ENCODE data around the gene CACNA1C.

CACNA1C gene

DNA sequence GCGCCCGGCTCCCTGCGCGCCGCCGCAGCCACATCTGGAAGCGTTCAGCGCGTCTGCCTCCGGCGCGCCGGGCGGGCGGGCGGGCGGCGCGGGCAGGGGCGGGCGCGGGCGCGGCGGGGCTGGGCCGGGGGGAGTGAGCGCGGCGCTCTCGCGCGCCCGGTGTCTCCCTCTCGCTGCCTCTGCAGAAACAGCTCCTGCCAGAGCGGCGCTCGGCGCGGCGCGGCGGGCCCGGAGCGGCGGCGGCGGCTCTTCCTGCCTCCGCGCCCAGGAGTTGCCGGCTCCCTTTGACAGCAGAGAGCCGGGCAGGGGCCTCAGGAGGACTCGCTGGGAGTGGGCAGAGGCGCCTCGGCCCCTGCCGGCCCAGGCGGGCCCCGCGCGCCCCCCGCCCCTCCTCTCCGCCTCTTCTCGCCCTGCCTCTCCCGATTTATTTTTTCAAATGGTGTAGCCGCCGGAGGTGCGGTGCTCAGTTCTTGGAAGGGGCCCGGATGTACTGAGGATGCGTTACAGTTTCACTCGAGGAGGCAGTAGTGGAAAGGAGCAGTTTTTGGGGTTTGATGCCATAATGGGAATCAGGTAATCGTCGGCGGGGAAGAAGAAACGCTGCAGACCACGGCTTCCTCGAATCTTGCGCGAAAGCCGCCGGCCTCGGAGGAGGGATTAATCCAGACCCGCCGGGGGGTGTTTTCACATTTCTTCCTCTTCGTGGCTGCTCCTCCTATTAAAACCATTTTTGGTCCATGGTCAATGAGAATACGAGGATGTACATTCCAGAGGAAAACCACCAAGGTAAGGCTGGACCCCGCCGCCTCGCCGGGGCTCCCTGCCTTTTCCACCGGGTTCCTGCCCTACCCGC, at the start of gene CACNA1C:
TSS of gene CACNA1C (plus strand) at position 162 of the 853 bp plus-strand sequence. CDS start at position 738, 576 bp downstream.
- DNase-seq (ENCODE audit: low read depth), result no peak

DNA sequence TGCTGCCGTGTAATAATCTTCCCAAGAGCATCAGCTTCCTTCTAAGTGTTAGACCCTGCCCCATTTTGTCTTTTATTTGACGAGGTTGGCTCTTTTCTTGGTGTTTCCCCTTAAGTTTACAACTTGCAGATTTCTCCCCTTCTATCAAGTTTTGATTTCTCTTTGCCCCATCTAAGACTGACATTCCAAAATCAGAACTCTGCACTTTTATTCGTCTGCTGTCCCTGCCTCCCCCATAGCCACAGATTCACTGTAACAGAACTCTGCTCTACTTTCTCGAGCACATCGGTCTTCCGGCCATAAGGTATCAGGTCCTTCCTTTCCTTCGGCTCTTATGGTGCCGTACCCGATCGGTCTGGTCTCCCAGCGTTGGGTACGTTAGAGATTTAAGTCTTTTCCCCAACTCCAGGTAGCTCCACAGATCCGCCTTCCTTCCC, 49.1 kb upstream of the CACNA1C start:
- DNase-seq (ENCODE audit: low read depth), result no peak

DNA sequence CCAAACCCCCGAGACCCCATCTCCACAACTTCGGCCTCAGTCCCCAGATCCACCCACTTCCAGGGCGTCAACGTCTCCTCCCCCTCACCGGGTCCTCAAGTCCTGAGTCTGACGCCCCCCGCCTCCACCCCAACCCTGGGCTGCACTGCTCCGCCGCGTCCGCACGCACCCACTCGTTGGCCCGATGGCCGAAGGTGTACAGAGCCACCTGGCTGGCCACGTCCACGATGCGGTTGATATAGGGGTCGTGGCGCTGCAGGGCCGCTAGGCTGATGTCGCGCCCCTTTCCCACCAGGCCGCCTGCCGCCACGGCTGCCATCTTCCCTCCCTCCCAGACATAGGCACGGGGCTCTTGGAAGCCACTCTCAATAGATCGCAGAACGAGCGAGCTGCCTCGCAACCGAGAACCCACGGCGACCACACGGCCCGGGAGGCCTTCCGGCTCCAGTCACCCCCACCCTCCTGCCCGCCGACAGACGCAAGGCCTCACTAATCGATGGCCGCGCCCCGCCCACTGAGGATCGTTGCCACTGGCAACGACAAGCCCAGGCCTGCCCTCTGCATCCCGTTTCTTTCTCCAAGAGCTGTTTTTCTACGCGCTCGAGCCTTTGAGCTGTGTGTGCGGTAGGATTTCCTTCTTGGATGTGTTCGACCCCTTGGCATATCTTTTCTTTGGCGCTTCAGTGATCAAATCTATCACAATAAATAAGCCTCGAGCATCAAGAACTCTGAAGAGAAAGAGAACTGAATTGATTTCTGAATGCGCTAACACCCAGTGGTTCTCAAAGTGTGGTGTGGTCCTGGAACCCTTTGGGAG, 48.5 kb upstream of the CACNA1C start, which contains the start of gene DCP1B:
TSS of gene DCP1B (minus strand) at position 345 of the 817 bp plus-strand sequence. CDS start at position 319, 26 bp downstream.
- DNase-seq (ENCODE audit: low read depth), result peak; percentile 86

DNA sequence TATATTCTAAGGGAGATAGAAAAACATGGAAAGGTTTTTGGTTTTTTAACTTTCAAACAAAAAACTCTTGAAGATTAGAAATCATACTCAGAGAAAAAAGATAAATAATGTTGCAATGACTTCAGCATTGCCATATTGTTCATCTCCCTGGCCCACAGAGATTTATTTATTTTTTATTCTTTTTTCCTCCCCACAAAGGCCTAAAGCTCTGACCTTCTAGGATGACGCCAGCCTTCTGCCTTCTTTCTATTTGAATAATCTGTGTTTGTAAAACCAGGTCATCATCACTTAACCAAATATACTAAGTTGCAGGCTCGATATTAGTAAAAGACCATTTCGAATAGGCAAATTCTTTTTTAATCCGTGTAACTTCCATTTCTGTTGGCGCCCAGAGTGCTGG, 44.1 kb upstream of the CACNA1C start:
- no peak for DNase-seq (ENCODE audit: low read depth)

DNA sequence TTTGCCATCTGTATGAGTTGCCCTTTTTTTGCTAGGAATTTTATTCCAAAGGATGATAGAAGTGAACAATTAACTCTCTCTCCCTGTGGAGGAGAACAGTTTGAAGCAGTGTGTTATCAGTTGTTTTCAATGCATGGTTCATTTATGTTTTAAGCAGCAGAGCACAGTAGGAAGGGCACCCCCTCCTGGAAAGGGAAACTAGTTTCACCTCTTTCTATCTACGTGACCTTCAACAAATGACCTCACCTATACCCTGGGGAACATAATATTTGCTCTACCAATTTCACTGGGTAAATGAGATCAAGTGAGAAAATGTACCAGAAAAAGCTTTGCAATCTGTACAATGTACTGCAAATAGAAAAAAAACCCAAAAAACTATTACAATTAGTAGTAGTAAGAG, 43.2 kb upstream of the CACNA1C start:
- no peak for DNase-seq (ENCODE audit: low read depth)

DNA sequence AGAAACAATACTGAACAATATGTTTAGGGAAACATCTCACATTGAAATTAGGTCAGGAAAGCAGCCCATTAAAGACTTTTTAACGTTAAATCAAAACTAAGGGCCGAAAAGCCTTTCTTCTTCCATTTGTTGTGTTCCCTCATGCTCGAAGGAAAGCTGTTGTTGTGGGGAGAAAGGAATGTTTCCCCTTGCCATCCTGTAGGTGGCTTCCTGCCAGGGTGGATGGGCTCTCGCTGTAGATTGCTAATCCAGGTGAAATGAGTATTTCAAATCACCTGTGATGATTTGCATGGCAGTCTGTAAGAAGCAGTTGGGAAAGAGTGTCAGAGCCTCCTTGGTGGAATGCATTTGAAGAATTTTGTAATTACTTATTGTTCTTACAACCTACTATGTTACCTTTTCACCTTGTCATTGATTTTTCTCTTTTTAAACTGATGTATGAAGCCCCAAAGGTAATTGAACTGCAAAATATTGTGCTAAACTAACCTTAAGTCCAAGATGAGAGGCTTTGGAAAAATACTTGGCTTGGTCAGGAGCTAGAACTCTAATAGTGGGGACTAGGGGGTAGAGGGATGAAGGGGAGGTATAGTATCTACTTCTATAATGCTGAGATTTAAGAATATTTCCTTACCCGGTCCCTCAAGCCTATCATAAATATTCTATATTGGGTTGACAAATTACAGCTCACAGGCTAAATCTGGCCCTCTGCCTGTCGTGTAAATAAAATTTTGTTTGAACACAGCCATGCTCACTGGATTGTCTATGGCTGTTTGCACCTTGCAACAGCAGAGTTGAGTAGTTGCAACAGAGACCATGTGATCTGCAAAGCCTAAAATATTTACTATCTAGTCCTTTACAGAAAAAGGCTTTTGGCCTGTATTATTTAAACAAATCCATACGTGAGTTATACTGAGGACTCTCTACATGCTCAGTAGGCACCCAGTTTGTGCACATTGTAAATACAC, 40.9 kb upstream of the CACNA1C start:
- DNase-seq (ENCODE audit: low read depth), result no peak

DNA sequence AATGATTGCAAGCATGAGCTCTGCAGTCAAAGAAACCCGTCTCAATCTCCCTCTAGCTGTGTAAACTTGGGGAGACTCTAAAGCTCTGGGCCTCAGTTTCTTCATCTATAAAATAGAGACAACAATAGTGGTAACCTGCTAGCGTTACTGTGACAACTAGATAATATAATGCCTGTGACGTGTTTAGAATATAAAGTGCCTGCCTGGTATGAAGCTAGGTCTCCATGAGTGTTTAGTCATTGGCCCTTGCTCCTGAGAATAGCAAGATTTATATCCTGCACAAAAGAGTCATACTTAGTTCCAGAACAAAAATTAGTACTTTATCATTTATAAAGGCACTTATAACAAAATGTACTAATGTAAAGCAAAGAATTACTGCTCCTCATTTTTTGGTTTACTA, 39.7 kb upstream of the CACNA1C start:
- DNase-seq (ENCODE audit: low read depth), result no peak

DNA sequence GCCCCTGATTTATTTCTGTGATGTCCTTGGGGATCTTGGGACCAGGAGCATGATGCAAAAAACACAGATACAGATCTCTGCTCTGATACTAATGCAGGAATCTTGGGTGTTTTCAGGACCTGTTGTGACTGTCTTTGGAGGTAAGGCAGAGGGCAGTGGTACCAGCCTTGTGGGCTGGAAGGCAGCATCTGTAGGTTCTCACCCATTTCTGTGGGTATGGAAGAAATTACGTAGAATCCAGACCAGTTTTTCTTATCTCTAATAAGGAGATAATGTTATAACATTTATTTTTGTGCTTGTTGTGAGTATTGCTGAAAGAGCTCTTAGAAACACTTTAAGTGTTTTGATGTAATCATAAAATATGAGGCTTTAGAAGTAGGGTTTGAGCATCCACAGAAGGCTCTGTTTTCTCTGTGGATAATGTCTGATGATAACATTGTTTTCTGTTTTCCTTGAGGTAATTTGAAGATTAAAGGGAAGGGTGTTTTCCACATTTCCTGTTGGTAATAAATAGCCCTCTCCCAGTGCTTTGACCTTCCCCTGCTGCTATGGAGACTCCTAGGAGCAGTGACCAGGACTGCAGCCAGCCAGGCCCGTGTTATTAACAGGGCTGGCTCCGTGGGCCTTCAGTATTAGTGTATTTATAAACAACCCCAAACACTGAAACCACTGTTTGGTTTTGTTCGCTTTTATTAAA, 39.1 kb upstream of the CACNA1C start:
- DNase-seq (ENCODE audit: low read depth), result no peak

DNA sequence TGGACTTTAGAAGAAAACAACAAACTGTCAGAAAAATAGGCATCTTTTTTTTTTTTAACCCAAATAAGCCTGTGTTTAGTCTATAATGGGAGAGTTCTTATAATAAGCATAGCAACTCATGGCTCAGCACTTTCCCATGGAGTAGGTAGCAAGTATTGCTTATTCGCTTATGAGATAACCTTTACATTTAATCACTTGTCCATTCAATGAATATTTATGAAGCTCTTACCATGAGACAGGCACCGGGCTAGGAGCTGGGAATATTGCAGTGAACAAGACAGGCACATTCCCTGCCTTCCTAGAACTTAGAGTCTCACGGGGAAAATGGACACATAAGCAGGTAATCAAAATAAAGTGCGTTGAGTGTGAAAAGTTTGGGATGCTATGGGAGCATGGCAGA, 38.6 kb upstream of the CACNA1C start:
- DNase-seq (ENCODE audit: low read depth), result no peak

DNA sequence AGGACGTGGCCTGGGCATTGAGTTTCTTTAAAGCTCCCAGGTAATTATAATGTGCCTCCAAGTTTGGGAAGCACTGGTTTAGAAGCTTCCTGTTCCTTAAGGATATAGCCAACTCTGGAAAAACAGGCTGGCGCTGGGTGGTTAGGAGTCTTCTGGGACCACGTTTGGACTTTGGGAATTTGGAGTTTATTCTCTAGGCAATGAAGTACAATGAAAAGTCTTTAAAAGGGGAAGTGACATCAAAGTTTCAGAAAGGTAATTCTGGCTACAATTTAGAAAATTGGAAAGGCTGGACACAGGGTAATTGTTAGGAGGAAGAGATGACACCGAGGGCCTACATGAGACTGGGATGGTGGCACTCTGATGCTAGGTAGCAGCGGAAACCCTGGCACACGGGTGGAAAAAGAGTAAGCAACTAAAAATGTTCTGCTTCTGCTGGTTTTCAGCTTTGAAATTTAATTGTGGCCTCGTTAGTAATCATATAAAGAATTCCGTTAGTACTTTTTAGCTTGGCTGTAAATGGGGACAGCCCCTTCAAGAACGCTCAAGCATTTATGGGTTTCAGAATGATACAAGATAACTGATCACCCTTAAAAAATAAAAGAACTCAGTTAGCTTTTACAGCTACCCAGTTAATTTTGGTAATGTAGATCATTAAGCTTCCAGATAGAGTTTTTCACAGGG, 35.8 kb upstream of the CACNA1C start:
- DNase-seq (ENCODE audit: low read depth), result no peak

DNA sequence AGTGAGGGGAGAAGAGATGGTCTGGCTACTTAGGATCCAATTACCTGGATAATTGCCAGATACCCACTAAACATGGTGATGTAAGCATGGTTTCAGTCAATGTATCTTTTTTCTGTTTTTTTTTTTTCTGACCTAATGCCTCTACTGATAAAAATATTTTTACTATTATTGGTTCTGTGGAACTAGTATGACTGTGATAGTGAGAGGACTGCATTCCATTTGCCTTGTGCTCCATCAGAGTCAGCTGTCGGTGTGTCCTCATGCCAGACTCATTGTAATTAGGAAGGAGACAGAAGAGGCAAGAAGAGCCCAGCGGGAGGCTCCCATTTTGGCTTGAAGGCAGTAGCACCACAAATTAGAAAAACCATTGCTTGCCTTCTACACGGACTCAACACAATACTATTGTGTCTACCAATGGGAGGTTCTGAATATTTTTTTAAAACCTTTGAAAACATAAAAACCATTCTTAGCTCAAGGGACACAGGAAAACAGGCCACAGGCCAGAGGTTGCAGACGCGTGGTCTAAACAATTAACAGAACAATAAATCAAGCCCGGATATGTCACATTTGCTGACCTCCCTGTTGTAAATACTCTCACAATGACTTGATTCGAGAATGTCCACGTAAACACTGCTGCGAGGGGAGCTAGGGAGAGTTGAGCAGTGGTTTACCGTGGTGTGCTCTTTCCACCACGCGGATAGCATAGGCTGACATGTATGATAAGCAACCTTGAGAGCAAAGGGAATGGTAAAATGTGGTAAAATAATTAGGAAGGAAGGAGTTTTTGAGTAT, 35.0 kb upstream of the CACNA1C start:
- no peak for DNase-seq (ENCODE audit: low read depth)

DNA sequence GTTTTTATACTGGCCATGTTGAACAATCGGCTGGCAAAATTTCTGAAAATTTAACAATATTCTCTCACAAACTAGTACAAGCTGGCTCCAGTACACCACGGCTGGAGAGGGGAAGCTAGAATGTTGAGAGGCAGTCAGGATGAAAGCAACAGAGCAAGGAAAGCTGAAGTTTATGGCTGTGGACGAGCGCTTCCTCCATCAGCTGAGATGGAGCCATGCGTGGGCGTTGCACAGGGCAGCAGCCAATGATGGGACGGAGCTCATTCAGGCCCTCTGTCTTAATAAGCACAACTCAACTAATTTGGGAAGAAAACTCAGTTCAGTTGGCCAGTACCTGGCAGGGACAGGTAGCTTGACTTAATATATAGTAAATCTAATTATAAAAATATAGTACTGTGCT, 34.4 kb upstream of the CACNA1C start:
- no peak for DNase-seq (ENCODE audit: low read depth)

DNA sequence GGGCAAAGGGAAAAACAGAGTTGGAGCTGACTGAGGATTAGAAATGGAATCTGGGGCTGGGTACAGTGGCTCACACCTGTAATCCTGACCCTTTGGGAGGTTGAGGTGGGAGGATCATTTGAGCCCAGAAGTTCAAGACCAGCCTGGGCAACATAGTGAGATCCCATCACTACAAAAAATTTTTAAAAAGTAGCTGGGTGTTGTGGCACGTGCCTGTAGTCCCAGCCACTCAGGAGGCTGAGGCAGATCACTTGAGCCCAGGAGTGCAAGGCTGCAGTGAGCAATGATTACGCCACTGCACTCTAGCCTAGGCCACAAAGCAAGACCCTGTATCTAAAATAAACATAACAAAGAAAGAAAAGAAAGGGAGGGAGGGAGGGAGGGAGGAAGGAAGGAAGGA, 33.7 kb upstream of the CACNA1C start:
- no peak for DNase-seq (ENCODE audit: low read depth)

DNA sequence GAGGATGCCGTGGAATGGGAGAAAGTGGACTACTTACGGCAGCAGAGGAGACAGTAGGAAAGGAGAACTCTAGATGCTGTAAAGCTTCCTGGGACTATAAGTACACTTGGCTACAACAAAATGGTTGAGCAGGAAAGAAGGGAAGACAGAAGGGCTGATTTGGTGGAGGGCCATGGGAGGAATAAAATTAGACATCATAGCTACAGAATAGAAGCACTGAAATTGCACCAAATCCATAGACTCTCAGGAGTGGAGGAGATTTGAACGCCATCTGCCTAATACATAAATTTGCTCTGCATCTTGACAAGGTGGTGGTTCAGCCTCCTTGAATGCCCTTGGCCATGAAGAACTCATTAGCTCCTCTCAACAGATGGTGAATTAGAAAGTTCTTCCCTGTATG, 32.3 kb upstream of the CACNA1C start:
- no peak for DNase-seq (ENCODE audit: low read depth)

DNA sequence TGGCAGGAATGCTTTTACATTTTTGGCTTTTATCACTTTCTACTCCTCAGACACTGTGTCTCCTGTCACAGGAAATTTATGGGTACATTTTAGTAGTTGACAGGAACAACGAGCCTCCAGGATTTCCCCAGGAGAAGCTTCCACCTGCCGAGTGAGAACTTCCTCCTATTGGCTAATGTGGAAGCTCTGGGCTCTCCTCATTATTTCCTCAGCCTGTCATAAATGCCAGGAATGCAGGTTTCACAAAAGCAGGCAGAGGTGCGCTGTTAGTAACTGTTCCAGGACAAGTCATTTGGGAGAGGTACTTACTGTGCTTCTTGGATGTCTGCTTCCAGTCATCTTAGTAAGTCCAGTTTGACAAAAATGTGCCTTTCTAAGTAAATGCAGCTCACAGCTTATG, 29.4 kb upstream of the CACNA1C start:
- DNase-seq (ENCODE audit: low read depth), result no peak

DNA sequence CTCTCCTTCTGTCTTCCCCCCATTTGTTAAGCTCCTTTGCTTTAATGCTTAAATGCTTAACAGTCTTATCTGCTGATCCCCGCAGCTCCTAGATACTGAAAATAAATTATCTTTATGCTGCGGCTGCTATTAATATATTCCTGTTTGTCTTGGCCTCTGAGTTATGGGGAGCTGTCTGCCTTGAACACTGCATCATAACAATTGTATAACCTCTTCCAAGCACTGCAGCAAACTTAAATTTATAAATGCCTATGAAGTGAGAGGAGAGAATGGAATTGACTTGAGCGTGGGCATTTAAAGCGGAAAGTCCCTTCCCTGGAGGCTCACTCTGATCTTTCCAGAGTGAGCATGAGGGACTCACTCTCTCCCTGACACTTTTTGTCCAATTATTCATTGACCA, 25.4 kb upstream of the CACNA1C start:
- no peak for DNase-seq (ENCODE audit: low read depth)

DNA sequence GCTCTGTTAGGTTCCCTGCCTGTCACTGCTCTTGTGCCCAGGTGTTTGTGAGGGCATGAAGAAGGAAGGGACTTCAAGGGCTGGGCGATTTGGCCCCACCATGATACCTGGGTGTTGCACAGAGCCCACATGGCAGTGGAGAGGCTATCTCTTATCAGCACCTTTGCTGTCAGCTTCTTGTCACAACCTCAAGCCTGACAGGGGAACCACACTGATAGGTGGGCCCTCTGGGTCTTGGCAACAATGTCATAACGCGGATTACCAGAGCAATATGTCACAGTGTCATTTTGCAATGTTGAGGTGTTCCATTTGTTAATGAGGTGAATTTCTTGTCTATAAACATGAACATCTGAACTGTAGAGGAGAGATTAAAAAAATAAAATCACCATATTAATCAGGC, 22.9 kb upstream of the CACNA1C start:
- no peak for DNase-seq (ENCODE audit: low read depth)

DNA sequence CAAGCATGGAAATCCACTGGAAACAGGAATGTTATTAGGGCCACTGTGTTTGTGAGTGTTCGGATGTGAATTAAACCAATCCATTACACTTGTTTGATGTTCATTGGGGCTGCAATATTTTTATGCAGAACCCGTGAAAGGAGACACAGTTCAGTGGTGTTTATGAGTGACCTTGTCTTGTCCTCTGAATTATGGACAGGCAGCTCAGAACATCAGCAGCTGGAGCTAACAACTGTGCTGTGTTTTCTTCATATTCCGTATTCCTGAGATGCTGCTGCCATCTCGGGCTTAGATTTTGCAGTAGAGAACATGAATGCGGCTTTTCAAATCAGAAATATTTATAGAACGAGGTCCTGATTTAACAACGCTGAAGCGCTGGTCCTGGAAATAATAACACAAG, 20.3 kb upstream of the CACNA1C start:
- no peak for DNase-seq (ENCODE audit: low read depth)

DNA sequence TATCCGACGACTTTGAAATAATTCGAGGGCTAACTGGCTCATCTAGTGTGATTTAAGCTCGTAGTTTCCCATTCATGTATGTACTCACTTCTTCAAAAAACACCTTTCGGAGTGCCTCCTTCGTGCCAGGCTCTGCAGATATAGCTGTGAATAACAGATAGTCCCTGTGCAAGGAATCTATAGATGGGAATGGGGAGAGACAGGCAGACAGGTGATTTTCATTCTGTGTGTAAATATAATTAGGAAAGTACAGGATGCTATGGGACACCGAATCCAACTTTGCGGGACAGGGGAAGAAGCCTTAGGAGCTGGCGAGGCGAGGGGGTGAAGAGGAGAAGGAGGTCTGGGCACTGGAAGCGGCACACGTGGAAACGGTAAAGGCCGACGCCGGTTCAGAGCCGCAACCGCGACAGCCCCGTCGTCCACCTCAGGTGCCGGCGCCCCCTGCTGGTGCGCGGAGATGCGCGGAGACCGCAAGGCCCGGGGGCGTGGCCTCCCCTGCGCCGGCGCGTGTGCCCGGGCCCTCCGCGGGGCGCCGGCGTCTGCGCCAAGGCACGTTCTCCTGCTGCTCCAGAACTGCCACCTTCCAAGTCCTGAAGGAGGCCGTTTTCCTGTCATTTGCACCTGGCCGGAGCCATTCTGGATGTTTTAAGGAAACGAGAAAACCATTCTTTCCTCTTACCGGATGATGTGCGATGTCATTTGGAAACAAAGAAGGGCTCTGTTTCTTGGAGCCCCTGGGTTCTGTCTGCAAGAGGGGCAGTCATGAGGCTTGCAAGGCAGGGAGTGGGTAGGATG, 18.0 kb upstream of the CACNA1C start:
- DNase-seq (ENCODE audit: low read depth), result peak; percentile 78

Data from activated gamma-delta T cell treated with anti-CD3 and anti-CD28 coated beads, Interleukin-2, amount 50 U/mL, for 16 hours (primary cell).